Suppressor macrophage treated with lipopolysaccharide for 4 hours (primary cell): ENCODE measurements around the gene WWC1.

Experiments
- DNase-seq: peaks from one replicate; pipeline ENCODE4 v3.0.0-alpha.2; 2020

The WWC1 gene

GRCh38 chr5:168365581-168366081 lies 74.2 kb downstream of the WWC1 start:
- no peak for DNase-seq

- no peak for DNase-seq
Measured at GRCh38 chr5:168366116-168366515, 74.7 kb downstream of the WWC1 start.

GRCh38 chr5:168368854-168369253 lies 77.4 kb downstream of the WWC1 start:
- no peak for DNase-seq

GRCh38 chr5:168370831-168371230 lies 79.4 kb downstream of the WWC1 start:
- no peak for DNase-seq

GRCh38 chr5:168372356-168372946 lies 81.0 kb downstream of the WWC1 start:
- no peak for DNase-seq

- no peak for DNase-seq
Measured at GRCh38 chr5:168374532-168374931, 83.1 kb downstream of the WWC1 start.

GRCh38 chr5:168375214-168375613 lies 83.8 kb downstream of the WWC1 start:
- DNase-seq: no peak

- no peak for DNase-seq
Measured at GRCh38 chr5:168377525-168377924, 86.1 kb downstream of the WWC1 start.

- no peak for DNase-seq
Measured at GRCh38 chr5:168378741-168379140, 87.3 kb downstream of the WWC1 start.

GRCh38 chr5:168382421-168382820 lies 91.0 kb downstream of the WWC1 start:
- DNase-seq: no peak

- no peak for DNase-seq
Measured at GRCh38 chr5:168390491-168390890, 99.0 kb downstream of the WWC1 start.

- DNase-seq: no peak
Measured at GRCh38 chr5:168393773-168394172, 102.3 kb downstream of the WWC1 start.

GRCh38 chr5:168400429-168401220 lies 109.2 kb downstream of the WWC1 start:
- no peak for DNase-seq

- no peak for DNase-seq
Measured at GRCh38 chr5:168401226-168401625, 109.8 kb downstream of the WWC1 start.

- DNase-seq: no peak
Measured at GRCh38 chr5:168401880-168402279, 110.4 kb downstream of the WWC1 start.

- no peak for DNase-seq
Measured at GRCh38 chr5:168404365-168404764, 112.9 kb downstream of the WWC1 start.

GRCh38 chr5:168407211-168407610 lies 115.8 kb downstream of the WWC1 start:
- no peak for DNase-seq

GRCh38 chr5:168408561-168409305 lies 117.3 kb downstream of the WWC1 start:
- no peak for DNase-seq

GRCh38 chr5:168409591-168410458 lies 118.4 kb downstream of the WWC1 start:
- peak; percentile 35 for DNase-seq

GRCh38 chr5:168411871-168412270 lies 120.4 kb downstream of the WWC1 start:
- DNase-seq: no peak

GRCh38 chr5:168413062-168413461 lies 121.6 kb downstream of the WWC1 start:
- DNase-seq: no peak

GRCh38 chr5:168413596-168413995 lies 122.2 kb downstream of the WWC1 start:
- DNase-seq: no peak

GRCh38 chr5:168415401-168415800 lies 124.0 kb downstream of the WWC1 start:
- no peak for DNase-seq
